HG02571 (cell line): Measurements from ENCODE around the gene GDPD5.

Source experiments
- ATAC-seq: cut with Tn5 transposase; IDR thresholded peaks from one replicate; pipeline ENCODE4 v1.9.1; 2021; ENCODE audit warnings: mild to moderate bottlenecking, moderate library complexity; ENCODE audit not compliant: unreplicated experiment

The GDPD5 gene, protein sequence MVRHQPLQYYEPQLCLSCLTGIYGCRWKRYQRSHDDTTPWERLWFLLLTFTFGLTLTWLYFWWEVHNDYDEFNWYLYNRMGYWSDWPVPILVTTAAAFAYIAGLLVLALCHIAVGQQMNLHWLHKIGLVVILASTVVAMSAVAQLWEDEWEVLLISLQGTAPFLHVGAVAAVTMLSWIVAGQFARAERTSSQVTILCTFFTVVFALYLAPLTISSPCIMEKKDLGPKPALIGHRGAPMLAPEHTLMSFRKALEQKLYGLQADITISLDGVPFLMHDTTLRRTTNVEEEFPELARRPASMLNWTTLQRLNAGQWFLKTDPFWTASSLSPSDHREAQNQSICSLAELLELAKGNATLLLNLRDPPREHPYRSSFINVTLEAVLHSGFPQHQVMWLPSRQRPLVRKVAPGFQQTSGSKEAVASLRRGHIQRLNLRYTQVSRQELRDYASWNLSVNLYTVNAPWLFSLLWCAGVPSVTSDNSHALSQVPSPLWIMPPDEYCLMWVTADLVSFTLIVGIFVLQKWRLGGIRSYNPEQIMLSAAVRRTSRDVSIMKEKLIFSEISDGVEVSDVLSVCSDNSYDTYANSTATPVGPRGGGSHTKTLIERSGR

DNA sequence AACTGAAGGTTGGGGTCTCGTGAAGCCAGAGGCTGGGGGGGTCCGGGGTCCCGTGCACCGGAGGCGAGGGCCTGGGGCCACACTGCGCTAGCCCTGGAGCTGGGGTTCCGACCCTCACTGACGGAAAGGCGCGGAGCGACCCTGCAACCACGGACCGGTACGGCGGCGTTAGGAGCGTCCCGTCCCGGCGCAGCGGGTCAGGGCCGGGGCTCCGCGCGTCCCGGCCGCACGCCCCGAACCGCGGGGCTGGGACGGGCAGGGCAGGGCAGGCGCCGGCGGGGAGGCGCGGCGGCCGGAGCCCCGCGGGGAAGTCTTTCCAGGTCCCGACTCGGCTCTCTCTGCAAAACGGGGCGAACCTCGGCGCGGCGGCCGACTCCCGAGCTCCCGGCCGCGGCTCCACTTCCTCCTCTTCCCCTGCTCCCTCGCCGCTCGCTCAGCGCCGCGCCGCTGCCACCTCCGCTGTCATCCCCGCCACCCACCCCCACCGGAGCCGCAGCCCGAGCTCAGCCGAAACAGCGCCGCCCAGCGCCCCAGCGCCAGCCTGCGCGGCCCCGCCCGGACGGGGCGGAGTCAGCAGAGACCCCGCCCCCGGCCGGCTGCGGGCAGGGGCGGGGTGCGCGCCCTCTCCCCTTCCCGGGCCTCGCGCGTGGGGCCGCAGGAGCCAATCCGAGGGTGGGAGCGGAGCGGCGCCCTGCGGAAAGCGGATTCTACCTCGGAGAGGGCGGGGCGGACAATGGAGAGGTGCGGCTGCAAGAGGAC, at the start of gene GDPD5:
Gene GDPD5, minus strand, starts transcription at position 509 of the 759 bp plus-strand sequence. CDS start 48,206 bp downstream, outside the sequence.
- ATAC-seq: peak; percentile 71

DNA sequence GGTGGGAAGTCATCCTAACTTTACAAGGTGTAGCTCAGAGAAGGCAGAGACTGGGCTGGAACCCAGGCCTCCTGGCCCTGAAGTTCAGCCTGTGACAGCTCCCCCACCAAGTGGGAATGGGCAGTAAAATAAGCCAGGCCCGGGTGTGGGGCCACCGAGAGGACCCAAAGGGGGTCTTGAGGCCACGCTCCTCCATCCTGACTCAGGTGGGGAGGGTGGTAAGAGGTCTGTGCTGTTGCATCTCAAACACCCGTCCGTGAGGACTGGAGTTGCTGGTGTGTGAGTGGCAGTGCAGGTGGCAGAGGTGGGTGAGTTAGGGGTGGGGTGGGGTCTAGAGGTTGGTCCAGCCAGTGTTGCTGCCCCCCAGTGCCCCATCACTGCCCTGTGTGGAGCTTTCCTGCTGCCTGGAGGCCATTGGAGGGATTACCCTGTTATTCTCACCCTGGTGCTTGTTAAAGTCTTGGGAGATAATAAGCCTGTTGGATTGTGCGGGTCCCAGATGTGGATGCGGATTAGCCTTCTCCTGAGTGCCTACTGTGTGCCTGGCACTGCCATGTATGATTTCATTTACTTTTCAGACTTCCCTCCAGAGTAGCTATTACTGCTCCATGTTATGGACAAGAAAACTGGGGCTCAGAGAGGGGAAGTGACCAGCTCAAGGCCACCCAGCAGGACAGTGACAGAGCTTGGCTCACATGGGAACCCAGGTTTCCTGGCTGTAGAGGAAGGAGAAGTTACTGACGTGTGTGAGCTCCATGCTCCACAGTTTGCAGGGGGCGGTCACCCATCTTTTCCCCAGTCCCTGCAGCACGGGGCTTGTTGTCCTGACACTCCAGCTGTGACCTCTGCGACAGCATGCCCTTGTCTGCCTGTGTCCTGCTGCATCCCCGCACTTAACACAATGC, 49.2 kb upstream of the GDPD5 start:
- ATAC-seq: no peak

- no peak for ATAC-seq
These were observed 47.0 kb upstream of the GDPD5 start for GRCh38 chr11:75572744-75573143.

DNA sequence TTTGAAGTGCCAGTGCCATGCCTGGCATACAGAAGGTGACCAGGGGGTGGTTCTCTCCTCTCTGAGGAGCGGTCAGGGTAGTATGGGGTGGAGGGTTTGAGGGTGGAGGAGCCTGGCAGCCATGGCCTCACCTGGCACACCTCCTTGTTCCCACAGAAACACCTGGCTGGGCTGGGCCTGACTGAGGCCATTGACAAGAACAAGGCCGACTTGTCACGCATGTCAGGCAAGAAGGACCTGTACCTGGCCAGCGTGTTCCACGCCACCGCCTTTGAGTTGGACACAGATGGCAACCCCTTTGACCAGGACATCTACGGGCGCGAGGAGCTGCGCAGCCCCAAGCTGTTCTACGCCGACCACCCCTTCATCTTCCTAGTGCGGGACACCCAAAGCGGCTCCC, 45.9 kb upstream of the GDPD5 start:
- ATAC-seq: no peak

DNA sequence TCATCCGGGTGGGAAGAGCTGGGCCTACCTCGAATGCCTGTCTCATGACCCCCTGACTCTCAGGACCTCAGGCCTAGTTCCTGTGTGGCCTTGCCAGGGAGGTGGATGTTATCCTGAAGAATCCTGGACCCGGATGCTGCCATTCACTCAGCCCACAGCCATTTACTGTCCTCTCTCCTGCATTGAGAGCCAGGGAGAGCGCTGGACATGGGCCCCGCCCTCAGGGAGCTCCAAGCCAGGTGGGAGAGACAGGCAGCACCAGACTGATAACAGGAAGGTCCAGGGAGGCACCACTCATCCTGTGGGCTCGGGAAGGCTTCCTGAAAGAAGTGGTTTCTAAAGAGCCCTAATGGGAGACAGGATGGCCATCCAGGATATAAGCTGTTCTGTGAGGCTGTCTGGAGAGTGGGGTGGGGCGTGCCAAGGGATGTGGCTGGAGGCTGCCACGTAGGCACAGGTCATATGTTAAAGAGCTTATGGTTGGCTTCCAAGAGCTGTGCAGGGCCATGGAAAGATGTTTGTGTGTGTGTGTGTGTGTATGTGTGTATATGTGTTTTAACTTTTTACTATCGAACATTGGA, 44.9 kb upstream of the GDPD5 start:
- no peak for ATAC-seq

- no peak for ATAC-seq
These were observed 43.0 kb upstream of the GDPD5 start for GRCh38 chr11:75568616-75569219.

GRCh38 chr11:75567971-75568370, 42.2 kb upstream of the GDPD5 start:
- ATAC-seq: no peak

GRCh38 chr11:75566763-75567279, 41.1 kb upstream of the GDPD5 start:
- no peak for ATAC-seq

- no peak for ATAC-seq
These were observed 40.4 kb upstream of the GDPD5 start for GRCh38 chr11:75565916-75566762.

DNA sequence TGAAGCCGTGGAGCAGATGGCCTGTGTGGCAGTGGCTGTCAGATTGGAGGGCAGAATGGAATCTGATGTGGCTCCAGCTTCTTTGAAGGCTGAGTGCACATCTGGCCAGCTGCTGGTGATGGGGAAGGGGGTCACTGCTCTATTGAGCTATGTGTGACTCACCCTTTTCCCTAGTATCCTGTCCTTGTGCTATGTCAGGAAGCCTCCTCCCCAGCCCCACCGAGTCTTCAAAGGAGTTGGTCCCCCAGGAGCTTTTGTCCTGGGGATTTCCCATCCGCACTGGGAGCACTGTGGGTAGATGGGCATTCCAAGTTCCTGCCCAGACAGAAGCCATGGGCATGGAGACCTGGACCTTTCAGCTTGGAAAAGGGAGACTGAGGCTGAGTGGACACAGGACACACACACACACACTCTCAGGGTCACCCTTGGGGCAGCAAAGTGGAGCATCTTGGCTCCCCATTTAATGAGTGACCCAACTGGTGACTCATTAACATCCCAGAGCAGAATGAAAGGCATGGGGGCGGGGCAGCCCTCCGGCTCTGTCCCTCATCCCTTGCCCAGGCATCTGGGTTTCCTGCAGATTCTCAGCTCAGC, 39.6 kb upstream of the GDPD5 start:
- no peak for ATAC-seq

DNA sequence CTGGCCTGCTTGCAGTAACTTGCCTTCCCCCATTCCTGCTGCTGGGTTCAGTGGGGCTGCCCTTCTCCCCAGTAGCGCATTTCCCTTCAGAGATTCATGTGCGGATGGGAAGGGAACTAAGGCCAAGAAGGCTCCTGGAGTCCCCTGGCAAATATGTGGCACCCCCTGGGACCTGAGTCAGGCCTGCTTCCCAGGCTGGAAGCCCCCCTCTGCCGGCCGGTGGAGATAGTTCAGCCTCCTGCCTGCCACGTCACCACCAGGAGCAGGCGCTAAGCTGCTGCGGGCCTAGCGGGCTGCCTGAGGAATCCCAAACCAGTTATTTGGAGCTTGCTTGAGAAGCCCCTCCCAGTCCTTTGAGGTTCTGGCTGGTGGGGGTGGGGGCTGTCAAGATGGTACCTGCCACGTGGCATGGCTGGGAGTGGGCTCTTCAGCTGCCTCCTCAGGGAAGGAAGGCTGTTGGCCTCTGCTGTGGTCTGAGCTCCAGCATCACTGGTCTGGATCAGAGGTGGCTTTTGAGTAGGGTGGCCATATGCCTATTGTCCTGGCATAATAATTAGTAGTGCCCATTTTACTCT, 38.3 kb upstream of the GDPD5 start:
- ATAC-seq: no peak

GRCh38 chr11:75563501-75563977, 37.8 kb upstream of the GDPD5 start:
- no peak for ATAC-seq

GRCh38 chr11:75562836-75563484, 37.2 kb upstream of the GDPD5 start:
- no peak for ATAC-seq

- peak; percentile 71 for ATAC-seq
These were observed 36.5 kb upstream of the GDPD5 start, which contains the start of gene SERPINH1 for GRCh38 chr11:75562048-75562835. SERPINH1 (plus strand) TSS chr11:75562253; CDS start chr11:75566350, 4,097 bp downstream.

DNA sequence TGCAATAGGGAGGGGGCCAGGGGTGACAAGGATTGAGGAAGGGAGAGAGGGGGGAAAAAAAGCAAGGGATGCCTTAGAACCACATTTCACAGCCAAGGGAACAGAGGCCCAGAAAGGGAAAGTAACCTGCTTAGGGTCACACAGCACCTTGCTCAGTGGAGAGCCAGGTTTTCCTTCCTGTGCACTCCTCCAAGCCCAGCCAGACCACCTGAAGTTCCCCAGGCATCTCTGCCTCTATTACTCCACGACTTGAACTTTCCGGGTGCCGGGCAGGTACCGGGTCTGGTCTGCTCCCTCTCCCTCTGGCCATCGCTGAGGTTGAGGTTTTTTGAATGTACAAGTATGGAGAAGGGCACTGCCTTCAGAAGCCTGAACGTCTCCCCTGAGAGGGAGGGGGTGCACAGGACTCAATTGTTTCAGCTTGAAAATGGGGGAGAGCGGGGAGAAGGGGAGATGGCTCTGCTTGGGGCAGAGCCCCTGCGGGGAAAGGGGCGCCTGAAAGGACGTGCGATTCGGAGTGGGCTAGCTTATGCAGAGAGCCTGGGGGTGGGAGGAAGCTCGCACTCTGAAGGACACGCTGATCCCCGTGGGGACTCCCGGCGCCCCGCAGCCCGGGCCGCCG, 35.8 kb upstream of the GDPD5 start:
- ATAC-seq: peak; percentile 14

GRCh38 chr11:75560644-75561043, 34.9 kb upstream of the GDPD5 start:
- ATAC-seq: no peak
